Epithelial cell of prostate (primary cell): ENCODE results near the gene UBAC2.
"Not testable (repeated sequence)": the region's sequence is repeated elsewhere in the genome, so short reads cannot be mapped to it uniquely, and the experiment has no call there.

Experiments
- DNase-seq: peaks from one replicate; pipeline ENCODE4 v3.0.0-alpha.2; 2011; ENCODE audit warnings: low read depth, low spot score
- H3K27ac ChIP-seq: fragments of 450-650 bp; 2 replicates; pipeline ENCODE4 v1.5.1; 2017; ENCODE audit warnings: mild to moderate bottlenecking

UBAC2 gene

DNA sequence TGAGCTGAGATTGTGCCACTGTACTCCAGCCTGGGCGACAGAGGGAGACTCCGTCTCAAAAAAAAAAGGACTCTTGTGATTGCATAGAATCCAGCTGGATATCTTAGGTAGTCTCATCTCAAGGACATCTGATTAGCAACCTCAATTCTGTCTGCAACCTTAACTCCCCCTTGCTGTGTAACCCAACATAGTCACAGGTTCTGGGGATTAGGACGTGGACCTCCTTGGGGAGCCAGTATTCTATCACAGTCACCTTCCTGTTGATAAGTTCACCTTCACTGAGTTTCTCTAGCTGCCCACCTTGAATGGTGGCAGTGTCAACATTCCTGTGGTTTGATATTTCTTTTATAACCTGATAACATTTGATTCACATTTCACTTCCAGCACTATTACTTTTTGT lies 30.3 kb downstream of the UBAC2 start:
- no peak for DNase-seq
- H3K27ac ChIP-seq, result no peak overlapping the region

DNA sequence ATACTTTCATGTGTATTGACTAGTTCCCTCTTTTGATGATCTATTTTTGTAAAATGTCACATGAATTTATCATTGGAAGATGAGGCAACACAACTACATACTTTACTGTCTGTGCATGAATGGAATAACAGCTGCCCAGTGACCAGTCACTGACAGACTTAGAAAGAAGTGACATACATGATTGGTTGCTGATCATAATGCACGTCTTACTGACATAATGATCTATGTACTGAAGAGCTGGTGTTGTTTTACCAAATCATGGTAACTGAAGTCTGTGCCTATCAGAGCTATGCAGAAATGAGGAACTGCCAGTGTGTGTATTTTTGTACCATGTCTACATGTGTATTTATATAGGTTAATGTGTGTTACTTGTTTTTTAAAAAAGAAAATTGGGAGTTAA lies 31.1 kb downstream of the UBAC2 start:
- H3K27ac ChIP-seq, result no peak overlapping the region

DNA sequence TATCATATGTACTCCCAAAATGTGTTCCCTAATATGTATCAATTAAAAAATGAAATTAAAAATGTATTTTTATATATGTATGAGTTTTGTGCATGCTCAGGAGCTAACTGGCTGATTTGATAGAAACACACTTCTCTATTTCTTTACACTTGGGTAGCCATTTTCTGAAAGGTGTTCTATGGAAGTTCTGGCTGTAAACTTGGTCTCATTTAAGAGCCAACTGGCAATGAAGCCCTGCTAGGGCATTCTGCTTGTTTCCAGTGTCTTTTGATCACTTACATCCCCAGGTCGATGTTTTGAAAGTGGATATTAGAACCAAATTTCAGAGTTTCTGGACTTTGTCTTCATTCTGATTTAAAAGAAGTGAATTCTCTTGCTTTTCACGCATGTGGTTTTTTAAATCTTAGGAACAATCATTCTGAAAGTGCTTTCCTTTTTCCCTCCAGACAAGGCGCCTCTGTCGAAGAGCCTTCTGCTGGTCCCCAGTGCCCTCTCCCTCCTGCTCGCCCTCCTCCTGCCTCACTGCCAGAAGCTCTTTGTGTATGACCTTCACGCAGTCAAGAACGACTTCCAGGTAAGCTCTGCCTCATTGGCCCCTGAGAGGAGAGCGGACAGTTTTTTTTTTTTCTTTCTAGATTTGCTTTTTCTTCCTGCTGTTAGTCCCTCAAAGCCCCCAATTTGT lies 37.5 kb downstream of the UBAC2 start:
- no peak overlapping the region for H3K27ac ChIP-seq
- no peak for DNase-seq

More for the DNA sequence above, 31.1 kb downstream of the UBAC2 start:
- no peak for DNase-seq

DNA sequence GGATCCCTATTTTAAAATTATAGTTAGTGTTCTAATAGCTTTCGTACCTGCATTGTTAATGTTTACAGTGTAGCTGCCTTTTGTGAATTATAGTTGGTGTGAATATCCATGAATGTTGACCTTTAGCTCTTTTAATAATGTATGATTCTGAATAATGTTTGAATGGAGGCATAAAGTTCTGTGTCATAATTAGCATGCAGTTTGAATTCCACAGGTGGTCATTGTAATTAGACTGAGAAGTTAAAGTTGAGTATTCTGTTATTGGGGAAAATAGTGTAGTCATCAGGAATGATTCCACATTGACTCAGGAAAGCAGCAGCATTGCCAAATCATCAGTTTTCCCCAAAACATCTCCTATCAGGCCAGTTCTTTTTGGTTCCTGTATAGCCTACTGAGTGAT lies 45.4 kb downstream of the UBAC2 start:
- H3K27ac ChIP-seq, result no peak overlapping the region
- no peak for DNase-seq

DNA sequence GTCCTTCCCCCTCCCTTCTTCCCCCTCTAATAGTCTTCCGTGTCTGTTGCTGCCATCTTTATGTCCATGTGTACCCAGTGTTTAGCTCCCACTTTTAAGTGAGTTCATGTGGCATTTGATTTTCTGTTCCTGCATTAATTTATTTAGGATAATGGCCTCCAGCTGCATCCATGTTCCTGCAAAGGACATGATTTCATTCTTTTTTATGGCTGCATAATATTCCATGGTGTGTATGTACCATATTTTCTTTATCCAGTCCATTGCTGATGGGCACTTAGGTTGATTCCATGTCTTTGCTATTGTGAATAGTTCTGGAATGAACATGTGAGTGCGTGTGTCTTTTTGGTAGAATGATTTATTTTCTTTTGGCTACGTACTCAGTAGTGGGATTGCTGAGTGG lies 48.5 kb downstream of the UBAC2 start:
- not testable (repeated sequence) for H3K27ac ChIP-seq, DNase-seq

DNA sequence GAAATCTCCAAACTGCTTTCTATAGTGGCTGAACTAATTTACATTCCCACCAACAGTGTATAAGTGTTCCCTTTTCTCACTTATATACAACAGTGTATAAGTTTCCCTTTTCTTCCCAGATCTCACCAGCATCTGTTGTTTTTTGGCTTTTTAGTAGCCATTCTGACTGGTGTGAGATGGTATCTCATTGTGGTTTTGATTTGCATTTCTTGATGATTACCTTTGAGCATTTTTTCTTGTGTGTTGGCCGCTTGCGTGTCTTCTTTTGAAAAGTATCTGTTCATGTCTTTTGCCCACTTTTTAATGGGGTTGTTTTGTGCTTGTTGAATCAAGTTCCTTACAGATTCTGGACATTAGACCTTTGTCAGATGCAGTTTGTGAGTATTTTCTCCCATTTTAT lies 49.0 kb downstream of the UBAC2 start:
- H3K27ac ChIP-seq, DNase-seq: not testable (repeated sequence)

DNA sequence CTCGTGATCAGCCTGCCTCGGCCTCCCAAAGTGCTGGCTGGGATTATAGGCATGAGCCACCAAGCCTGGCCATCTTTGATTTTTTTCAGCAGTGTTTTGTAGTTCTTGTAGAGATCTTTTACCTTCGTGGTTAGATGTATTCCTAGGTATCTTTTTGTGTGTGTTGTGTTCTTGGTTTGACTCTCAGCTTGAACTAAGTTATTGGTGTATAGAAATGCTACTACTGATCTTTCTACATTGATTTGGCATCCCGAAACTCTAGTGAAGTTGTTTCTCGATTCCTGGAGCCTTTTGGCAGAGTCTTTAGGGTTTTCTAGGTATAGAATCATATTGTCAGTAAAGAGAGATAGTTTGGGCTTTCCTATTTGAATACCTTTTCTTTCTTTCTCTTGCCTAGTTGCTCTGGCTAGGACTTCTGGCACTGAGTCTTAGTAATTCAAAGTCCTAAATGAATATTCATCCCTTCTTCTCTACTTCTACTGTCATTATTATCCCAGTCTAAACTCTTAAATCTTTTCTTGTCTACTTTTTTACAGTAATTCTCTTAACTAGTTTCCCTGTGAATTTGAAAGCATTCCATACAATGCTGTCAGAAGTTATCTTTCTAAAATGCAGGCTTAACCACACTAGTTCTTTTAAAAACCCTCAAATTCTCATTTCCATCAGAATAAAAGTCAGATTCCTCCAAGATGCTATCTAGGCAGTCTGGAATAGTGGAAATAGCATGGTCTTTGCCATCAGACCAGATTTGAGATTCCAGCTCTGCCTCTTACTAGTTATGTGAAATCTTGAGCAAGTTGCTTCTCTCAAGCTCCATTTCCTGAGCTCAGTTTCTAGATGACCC lies 50.5 kb downstream of the UBAC2 start:
- no peak for DNase-seq
- no peak overlapping the region for H3K27ac ChIP-seq

DNA sequence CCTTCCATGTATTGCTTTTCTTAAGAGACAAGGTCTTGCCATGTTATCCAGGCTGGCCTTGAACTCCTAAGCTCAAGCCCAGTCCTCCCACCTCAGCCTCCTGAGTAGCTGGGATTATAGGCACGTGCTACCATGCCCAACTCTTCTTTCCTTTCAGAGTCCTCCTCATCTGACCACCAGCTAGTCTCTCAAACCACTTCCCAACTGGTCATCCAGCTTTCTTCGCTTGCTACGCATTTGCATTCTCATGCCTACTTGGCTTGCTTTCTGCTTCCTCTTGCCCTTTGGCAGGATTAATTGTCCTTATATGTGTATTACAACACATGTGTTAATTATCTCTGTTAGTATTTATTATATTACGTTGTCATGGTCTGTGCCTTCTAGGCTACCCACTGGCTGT lies 51.3 kb downstream of the UBAC2 start:
- no peak for DNase-seq
- no peak overlapping the region for H3K27ac ChIP-seq

DNA sequence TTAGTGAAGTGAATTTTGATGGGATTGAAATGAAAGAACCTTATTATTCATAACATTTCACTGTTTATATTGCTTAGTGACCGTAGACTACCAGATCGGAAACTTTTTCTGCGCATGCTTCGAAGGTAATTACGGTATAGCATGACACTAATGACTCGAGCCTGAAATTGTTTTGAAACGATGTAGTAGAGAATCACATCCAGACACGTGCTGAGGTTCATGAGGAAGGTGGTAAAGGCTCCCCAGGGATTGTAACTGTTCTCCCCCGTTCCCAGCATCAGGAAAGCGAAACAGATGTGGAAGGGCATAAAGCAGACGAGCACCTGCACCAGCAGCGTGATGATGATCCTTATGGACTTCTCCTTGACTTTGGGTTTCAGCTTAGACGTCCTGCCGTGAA lies 54.2 kb downstream of the UBAC2 start:
- DNase-seq, result no peak
- no peak overlapping the region for H3K27ac ChIP-seq

DNA sequence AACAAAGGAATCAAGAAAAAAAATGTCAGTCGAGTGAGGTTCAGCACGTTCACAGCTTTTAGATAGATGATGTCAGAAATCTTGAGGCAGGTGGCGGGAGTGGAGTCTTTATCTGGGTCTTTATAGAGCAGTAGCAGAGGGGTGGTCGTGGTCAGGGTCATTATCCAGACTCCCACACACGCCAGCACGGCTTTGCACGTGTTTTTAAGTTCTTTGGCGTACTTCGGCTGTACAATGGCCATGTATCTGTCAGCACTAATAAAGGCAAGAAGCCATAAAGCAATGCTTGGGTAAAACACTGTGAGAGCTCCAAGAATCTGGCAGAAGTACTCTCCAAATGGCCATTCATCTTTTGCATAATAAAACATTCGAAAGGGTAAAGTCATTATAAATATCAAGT lies 54.6 kb downstream of the UBAC2 start:
- DNase-seq, result no peak
- no peak overlapping the region for H3K27ac ChIP-seq

DNA sequence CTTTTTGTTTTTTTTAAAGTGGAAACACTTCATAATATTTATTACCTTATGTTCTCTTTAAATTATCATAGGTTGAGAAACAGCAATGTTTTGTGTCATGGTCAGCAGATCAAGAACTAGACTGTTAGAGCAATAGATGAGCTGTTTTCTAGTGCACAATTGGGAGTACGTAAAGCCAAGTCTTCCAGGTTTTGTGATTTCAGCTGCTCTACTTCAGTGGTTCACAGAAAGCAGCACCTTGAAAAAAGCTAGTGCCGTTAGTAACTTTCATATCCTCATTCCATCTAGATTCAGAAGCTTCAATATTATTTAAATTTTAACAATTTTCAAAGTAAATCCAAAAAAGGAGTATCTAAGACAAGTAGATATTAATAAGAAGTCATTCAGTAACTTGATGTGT lies 55.6 kb downstream of the UBAC2 start:
- no peak for DNase-seq
- no peak overlapping the region for H3K27ac ChIP-seq

DNA sequence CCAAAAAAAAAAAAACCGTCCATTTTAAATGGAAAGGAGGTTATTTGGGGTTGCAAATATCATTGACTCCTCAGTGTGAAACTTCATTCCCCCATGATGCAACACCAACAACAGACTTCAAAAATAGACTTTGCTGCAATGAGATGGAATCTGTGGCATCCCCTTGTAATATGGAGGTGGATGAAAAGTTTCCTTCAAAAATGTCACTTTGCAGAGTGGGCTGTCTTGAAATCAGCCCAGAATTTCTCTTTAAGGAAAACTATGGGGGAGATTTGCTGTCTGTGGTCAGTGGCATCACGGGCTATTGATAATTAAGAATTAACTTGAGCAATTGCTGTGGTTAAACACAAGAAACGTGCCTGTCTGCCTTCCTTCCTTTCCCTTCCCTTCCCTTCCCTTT lies 56.1 kb downstream of the UBAC2 start:
- DNase-seq, result no peak
- no peak overlapping the region for H3K27ac ChIP-seq

DNA sequence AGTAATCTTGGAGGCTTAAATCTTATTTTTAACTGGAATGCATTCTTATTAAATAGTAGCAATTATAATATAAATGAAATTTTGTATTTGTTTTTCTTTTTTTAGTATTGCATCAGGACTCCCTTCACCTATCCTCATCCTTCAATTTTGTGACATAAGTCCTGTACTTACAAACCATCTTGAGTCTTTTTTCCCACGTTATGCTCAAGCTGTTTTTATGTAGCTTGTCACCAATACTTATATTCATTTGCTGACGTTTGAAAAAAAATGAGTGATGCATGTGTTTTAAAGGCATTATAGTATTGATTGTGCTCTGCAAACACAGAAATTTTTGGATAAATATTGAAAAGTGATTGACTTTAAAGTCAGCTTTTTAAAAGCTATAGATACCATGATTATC lies 56.6 kb downstream of the UBAC2 start:
- H3K27ac ChIP-seq, result no peak overlapping the region

DNA sequence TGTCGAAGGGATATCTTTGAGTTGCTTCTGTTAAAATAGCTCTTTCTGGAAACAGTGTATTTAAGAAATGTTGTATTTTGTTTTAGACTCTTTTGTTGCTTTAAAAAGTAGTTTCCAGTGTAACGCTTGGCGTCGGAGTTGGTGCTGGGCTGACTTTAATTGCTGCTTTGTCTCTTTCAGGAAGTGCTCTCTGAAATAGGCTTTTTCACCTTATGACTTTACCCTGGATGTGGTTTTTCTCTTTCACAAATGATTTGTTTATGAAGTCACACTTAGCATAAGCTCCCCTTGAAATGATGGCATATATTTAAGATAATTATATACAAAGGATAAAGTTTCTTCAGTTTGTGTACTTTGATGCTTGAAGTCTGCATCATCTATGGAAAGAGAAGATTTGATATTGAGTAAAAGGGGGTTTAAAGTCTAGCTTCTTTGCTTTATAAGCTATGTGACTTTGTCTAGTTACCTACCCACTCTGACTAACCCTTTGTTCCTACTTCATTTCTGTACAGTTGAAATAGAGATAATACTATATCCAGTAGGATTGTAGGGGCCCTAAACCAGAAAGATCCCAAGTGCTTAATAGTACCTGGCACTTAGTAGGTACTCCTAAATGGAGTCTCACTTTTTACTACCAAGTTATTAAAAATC lies 57.7 kb downstream of the UBAC2 start, which contains the start of gene GPR18:
TSS of gene GPR18 (minus strand) at position 170 of the 651 bp plus-strand sequence. CDS start 2,507 bp downstream, outside the sequence.
- no peak for DNase-seq
- H3K27ac ChIP-seq, result no peak within 1 kb of the TSS

More for the DNA sequence above, 56.6 kb downstream of the UBAC2 start:
- no peak for DNase-seq

DNA sequence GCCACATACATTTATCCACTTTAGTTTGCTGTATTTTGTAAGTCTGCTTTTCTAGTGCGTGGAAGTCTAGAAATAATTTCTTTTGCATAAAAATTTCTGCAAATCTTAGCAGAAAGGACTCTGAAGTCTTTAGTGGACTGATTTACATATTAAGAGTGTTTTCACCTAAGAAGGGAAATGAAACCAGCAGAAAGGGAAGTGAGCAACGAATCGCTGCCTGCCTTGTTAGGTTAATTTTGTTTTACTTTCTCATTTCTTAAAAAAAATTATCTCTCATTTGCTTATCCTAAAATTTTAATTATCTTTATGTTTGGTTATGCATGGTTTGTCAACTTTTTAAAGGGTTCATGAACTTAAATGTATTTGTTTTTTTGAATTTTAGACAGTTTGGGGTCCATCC lies 58.3 kb downstream of the UBAC2 start:
- DNase-seq, result no peak
- H3K27ac ChIP-seq, result no peak overlapping the region

DNA sequence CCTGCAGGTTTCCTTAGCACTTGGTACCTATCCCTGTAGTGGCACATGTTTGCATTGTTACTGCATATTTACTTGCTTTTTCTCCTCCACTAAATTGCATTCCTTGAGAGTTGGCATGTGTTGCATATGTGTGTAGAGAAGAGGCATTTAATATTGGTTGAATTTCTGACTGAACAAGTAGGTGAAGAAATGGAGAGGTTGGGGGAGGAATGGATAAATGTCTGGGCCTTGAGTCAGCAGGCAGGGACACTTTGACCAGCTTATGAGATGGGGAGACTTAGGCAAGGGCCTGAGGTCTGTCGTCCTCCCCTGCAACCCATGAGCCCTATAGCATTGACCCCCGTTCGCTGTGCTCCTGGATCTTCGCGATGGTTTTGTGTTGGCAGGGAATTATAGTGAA lies 59.6 kb downstream of the UBAC2 start:
- DNase-seq, result no peak
- no peak overlapping the region for H3K27ac ChIP-seq

DNA sequence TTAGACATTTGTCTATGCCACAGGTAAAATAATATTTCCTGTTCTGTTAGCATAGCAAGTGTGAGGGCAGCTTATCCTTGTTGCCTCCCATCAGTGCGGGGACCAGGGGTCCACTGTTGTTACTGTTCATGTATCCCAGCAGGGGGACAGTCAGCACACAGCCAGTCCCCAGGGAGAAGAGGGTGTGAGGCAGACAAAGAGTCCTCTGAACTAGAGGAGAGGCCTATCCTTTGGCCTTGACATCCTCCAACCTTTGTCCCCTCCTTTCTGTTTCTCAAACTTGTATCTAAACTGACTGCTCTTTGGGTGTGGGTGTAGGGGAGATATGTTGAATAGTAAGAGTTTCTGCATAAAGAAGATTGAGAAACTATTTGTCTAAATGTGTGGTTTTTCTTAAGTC lies 60.4 kb downstream of the UBAC2 start:
- DNase-seq, result no peak
- no peak overlapping the region for H3K27ac ChIP-seq

DNA sequence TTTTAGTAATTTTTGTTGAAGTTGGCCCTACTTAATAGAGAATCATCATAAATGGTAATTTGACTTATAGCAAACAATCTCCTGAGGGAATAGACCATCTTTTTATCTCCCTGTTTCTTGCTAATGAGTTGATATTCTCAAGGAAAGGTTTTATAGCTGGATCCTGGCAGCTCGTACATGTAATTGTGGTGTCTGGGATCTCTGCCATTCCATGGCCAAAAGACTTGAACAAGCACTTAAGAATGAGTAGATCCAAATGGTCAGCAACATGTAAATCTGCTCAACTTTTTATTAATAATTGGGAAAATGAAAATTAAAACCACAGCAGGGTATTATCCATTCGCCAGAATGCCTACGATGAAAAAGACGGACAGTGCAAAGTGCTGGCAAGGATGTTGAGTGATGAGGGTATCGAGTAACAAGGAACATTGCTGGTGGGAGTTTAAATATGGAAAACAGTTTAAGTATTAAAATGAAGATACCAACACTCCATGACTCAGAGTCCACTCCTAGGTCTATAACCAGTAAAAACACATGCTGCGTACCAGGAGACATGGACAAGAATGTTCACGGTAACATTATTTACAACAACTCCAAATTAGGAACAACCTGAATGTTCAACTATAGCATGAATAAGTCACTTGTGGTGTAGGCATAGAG lies 62.6 kb downstream of the UBAC2 start:
- no peak for DNase-seq
- H3K27ac ChIP-seq, result no peak overlapping the region

DNA sequence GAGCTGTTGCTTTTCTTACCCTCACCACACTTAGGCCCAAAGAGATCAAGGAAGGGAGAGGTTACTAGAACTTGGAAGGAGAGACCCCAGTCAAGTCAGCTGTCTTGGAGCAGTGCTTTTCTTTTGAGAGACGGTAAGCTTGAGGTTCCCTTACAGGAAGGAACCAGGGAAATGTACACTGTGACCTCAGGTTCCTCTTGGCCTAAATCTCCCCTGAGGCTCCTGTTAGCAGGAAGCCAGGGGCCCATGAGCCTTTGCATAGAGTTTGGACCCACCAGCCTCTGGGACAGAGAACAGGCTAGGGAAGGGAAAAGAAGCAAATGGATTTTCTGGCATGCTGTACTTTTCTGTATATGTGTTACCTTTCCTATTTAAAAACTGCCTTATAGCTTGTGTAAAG lies 63.4 kb downstream of the UBAC2 start:
- H3K27ac ChIP-seq, result no peak overlapping the region

DNA sequence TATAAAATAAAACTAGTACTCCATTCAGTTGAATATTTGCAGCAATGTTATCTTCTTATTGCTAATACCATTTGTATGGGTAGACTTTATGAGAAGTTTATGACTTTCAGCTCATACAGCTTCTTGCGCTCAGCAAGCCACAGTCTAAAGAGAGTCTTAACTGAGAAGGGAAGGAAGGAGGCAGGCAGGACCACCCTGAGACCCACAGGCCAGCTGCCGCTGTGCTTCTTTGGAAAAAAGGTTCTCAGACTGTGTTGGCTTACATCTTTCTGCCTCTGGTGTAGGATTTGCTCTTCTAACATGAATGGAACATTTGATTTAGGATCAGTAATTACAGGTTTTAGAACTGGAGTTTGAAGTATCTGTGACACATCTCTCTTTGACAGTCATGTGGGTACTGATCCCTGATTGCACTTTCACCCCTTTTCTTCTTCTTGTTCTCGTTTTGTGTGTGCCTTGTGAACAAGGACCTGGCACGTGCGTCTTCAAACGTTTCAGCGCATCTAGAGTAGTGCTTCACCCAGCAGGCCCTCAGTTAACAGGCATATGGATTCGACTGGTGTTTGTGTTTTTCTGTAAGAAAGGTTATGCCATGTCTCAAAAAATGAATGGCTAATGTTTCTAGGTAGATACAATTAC lies 64.6 kb downstream of the UBAC2 start:
- DNase-seq, result no peak
- H3K27ac ChIP-seq, result no peak overlapping the region

More for the DNA sequence above, 63.4 kb downstream of the UBAC2 start:
- DNase-seq, result no peak
